ENCODE measurements around the gene TRNT1. TPM values are rescaled to one million over a fixed set of nuclear protein-coding genes. Genes with fewer than 3 reads are reported as not detected.

Gene TRNT1
- total RNA-seq, 1 experiment from 2014 or later = 21.4 TPM

- intact Hi-C loops (cut with micrococcal nuclease) = no loop called here
- peaks cover 49 to 52% of the 10 kb centered on the region in 2 experiments for H3K36me3 ChIP-seq (ENCODE audit: control insufficient read depth in 1 of 2, insufficient read depth in 2 of 2, low read length in 2 of 2)
- CTCF ChIA-PET = no interaction called here
These were observed 24.8 kb downstream of the TRNT1 start for GRCh38 chr3:3151513-3151912.

GRCh38 chr3:3154879-3155610 lies 28.3 kb downstream of the TRNT1 start:
- no peak for DNase-seq (ENCODE audit: low read depth, low spot score)
- ChIA-PET CTCF (no interaction called here), RAD21 (ENCODE audit: low non-redundant PET in 1 of 2, low total read pairs in 2 of 2, uncharacterized antibody in 2 of 2, unreplicated experiment in 2 of 2) (no interaction called here), POLR2A (no interaction called here)
- H3K9me3 ChIP-seq (ENCODE audit: control insufficient read depth in 1 of 2, insufficient read depth in 1 of 2, low read depth in 1 of 2, low read length in 2 of 2) = no peaks in the 10 kb centered on the region
- H3K79me2 ChIP-seq (ENCODE audit: insufficient read depth, low read length) = no peaks in the 10 kb centered on the region
- H3K4me1 ChIP-seq (ENCODE audit: control insufficient read depth in 1 of 2, insufficient read depth in 2 of 2, low read length in 2 of 2) = no peaks in the 10 kb centered on the region
- H3K9ac ChIP-seq (ENCODE audit: low read length) = no peak overlapping the region
- H4K20me1 ChIP-seq (ENCODE audit: insufficient read depth) = no peaks in the 10 kb centered on the region
- intact Hi-C loops (cut with micrococcal nuclease) = no loop called here
- BruUV-seq (replicated peaks) = no TSS peak
- no peak for ATAC-seq
- no peak overlapping the region for H3K27ac ChIP-seq (ENCODE audit: low read depth, low read length)
- no peaks in the 10 kb centered on the region for H3K27me3 ChIP-seq (ENCODE audit: insufficient read depth, low read length)
- no peaks in the 10 kb centered on the region for H3K9me2 ChIP-seq (ENCODE audit: insufficient read depth)
- H3K4me2 ChIP-seq (ENCODE audit: low read length) = no peak overlapping the region
- no peak for TF ChIP-seq YY1 (IDR thresholded peaks at IDR 0.05; ENCODE audit: extremely low read depth, insufficient replicate concordance, low read depth, low read length)
- TF ChIP-seq POLR2AphosphoS5 (IDR thresholded peaks at IDR 0.05; ENCODE audit: low read depth, low read length) = 0 out of 2 replicates have a peak, but pooled peaks have one; percentile 18
- H2AFZ ChIP-seq (ENCODE audit: low read depth, low read length, poor library complexity, severe bottlenecking) = no peak overlapping the region
- peaks cover 19 to 27% of the 10 kb centered on the region in 2 experiments; a peak in 3 of 4 replicates for H3K36me3 ChIP-seq (ENCODE audit: control insufficient read depth in 1 of 2, insufficient read depth in 2 of 2, low read length in 2 of 2)
- H3K4me3 ChIP-seq (replicated peaks in 1 of 2; ENCODE audit: low read depth in 1 of 2, low read length in 2 of 2) = no peak overlapping the region

More at GRCh38 chr3:3151513-3151912, 24.8 kb downstream of the TRNT1 start:
- DNase-seq (ENCODE audit: low read depth, low spot score) (no peak), ATAC-seq (no peak)
- Histone ChIP-seq H3K9me2 (ENCODE audit: insufficient read depth) (no peaks in the 10 kb centered on the region), H3K27me3 (ENCODE audit: insufficient read depth, low read length) (no peaks in the 10 kb centered on the region), H3K4me2 (ENCODE audit: low read length) (no peak overlapping the region), H4K20me1 (ENCODE audit: insufficient read depth) (no peaks in the 10 kb centered on the region), H3K4me1 (ENCODE audit: control insufficient read depth in 1 of 2, insufficient read depth in 2 of 2, low read length in 2 of 2) (no peaks in the 10 kb centered on the region), H3K79me2 (ENCODE audit: insufficient read depth, low read length) (peaks cover 13% of the 10 kb centered on the region; the same call in 1 of the 2 replicates), H3K4me3 (replicated peaks in 1 of 2; ENCODE audit: low read depth in 1 of 2, low read length in 2 of 2) (no peak overlapping the region), H2AFZ (ENCODE audit: low read depth, low read length, poor library complexity, severe bottlenecking) (no peak overlapping the region), H3K9me3 (ENCODE audit: control insufficient read depth in 1 of 2, insufficient read depth in 1 of 2, low read depth in 1 of 2, low read length in 2 of 2) (no peaks in the 10 kb centered on the region), H3K27ac (ENCODE audit: low read depth, low read length) (no peak overlapping the region), H3K9ac (ENCODE audit: low read length) (no peak overlapping the region)
- BruUV-seq (replicated peaks) = no TSS peak
- POLR2A ChIA-PET = no interaction called here
- RAD21 ChIA-PET (ENCODE audit: low non-redundant PET in 1 of 2, low total read pairs in 2 of 2, uncharacterized antibody in 2 of 2, unreplicated experiment in 2 of 2) = no interaction called here
- no peak for TF ChIP-seq TCF7L2 (IDR thresholded peaks at IDR 0.05; ENCODE audit: borderline replicate concordance, extremely low read depth, insufficient read depth, insufficient read length)
- TF ChIP-seq POLR2AphosphoS5 (IDR thresholded peaks at IDR 0.05; ENCODE audit: low read depth, low read length) = no peak
- TF ChIP-seq FOSL1 (IDR thresholded peaks at IDR 0.05; ENCODE audit: low read depth) = no peak
